Hepatocyte (in vitro differentiated cells): Measurements from ENCODE around the gene FGF2. TPM values are rescaled to one million over a fixed set of nuclear protein-coding genes. Genes with fewer than 3 reads are reported as not detected.

Experiments used
- DNase-seq: peaks from one replicate; pipeline ENCODE4 v3.0.0-alpha.2; 2016; ENCODE audit warnings: low spot score
- H2AFZ ChIP-seq: fragments of 200-600 bp; sonication (generic); 2 replicates; pipeline ENCODE4 v1.6.0; 2016; ENCODE audit warnings: antibody characterized with exemption, mild to moderate bottlenecking
- H3K27ac ChIP-seq: fragments of 200-600 bp; sonication (generic); 2 replicates; pipeline ENCODE4 v1.5.1; 2016; ENCODE audit warnings: mild to moderate bottlenecking
- H3K27me3 ChIP-seq: fragments of 200-600 bp; sonication (generic); 2 replicates; pipeline ENCODE4 v1.6.1; 2016
- H3K36me3 ChIP-seq: fragments of 200-600 bp; sonication (generic); replicated peaks from 2 replicates; pipeline ENCODE4 v1.5.1; 2016; ENCODE audit warnings: low read depth; ENCODE audit not compliant: insufficient read depth
- H3K4me1 ChIP-seq: fragments of 200-600 bp; sonication (generic); 2 replicates; pipeline ENCODE4 v1.5.1; 2016; ENCODE audit warnings: mild to moderate bottlenecking, moderate library complexity; ENCODE audit not compliant: insufficient read depth
- H3K4me2 ChIP-seq: fragments of 200-600 bp; sonication (generic); 2 replicates; pipeline ENCODE4 v1.6.0; 2016
- H3K4me3 ChIP-seq: fragments of 200-600 bp; sonication (generic); 2 replicates; pipeline ENCODE4 v1.5.1; 2016; ENCODE audit warnings: mild to moderate bottlenecking
- H3K79me2 ChIP-seq: fragments of 200-600 bp; sonication (generic); 2 replicates; pipeline ENCODE4 v1.6.0; 2017; ENCODE audit warnings: mild to moderate bottlenecking
- H3K9me2 ChIP-seq: fragments of 200-600 bp; sonication (generic); replicated peaks from 2 replicates; pipeline ENCODE4 v1.6.0; 2017; ENCODE audit warnings: mild to moderate bottlenecking; ENCODE audit not compliant: insufficient read depth
- H3K9me3 ChIP-seq: fragments of 200-600 bp; sonication (generic); 2 replicates; pipeline ENCODE4 v1.5.1; 2016; ENCODE audit warnings: low read depth, mild to moderate bottlenecking
- H4K20me1 ChIP-seq: fragments of 200-600 bp; sonication (generic); 2 replicates; pipeline ENCODE4 v1.6.0; 2016; ENCODE audit warnings: mild to moderate bottlenecking; ENCODE audit not compliant: insufficient read depth, poor library complexity, severe bottlenecking
- EZH2 ChIP-seq: fragments of 200-600 bp; sonication (generic); IDR thresholded peaks from 2 replicates; pipeline ENCODE4 v1.6.1; 2016; ENCODE audit warnings: antibody characterized with exemption, mild to moderate bottlenecking, borderline replicate concordance
- EZH2phosphoT487 ChIP-seq: fragments of 200-600 bp; sonication (generic); IDR thresholded peaks from one replicate; pipeline ENCODE4 v1.6.1; 2018; ENCODE audit warnings: antibody characterized with exemption, mild to moderate bottlenecking, low read depth, moderate library complexity; ENCODE audit not compliant: unreplicated experiment, severe bottlenecking
- WGBS: methylation state at CpG from one replicate; pipeline ENCODE4 v1.1.6; 2016; ENCODE audit warnings: low lambda C conversion rate; ENCODE audit errors: missing lambda C conversion rate; 5-methylcytosine and 5-hydroxymethylcytosine counted together
- polyA plus RNA-seq: library from polyadenylated mRNA; unstranded; fragments of >200 nt; fragmentation: Nextera tagmentation; extraction: Ambion mirVana; gene quantifications from 2 replicates; pipeline ENCODE4 v1.2.1, GENCODE V29; 2016
- total RNA-seq: library from RNA; depleted of rRNA; stranded (reverse); fragments of >200 nt; gene quantifications from 2 replicates; pipeline ENCODE4 v1.2.3, GENCODE V29; 2014
- TF ChIP-seq, protein P1 (sequence below): fragments of 200-600 bp; sonication (generic); IDR thresholded peaks from 2 replicates; pipeline ENCODE4 v1.5.1; 2016; ENCODE audit warnings: antibody characterized with exemption, mild to moderate bottlenecking; ENCODE audit not compliant: poor library complexity

The FGF2 gene
- total and polyA plus RNA-seq, 2 experiments from 2014 or later = 3.9 to 9.7 TPM

DNA sequence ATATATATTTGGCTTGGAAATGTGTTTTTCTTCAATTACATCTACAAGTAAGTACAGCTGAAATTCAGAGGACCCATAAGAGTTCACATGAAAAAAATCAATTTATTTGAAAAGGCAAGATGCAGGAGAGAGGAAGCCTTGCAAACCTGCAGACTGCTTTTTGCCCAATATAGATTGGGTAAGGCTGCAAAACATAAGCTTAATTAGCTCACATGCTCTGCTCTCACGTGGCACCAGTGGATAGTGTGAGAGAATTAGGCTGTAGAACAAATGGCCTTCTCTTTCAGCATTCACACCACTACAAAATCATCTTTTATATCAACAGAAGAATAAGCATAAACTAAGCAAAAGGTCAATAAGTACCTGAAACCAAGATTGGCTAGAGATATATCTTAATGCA, 69.6 kb downstream of the FGF2 start:
- no peak overlapping the region for H2AFZ ChIP-seq
- H3K4me2 ChIP-seq = no peak overlapping the region
- 81% methylated on average over 1 of the region's 1 CpG for WGBS
- no peaks in the 10 kb centered on the region for H4K20me1 ChIP-seq
- no peaks in the 10 kb centered on the region for H3K36me3 ChIP-seq
- H3K4me1 ChIP-seq = no peaks in the 10 kb centered on the region
- TF ChIP-seq EZH2phosphoT487 = no peak
- TF ChIP-seq, protein P1, sequence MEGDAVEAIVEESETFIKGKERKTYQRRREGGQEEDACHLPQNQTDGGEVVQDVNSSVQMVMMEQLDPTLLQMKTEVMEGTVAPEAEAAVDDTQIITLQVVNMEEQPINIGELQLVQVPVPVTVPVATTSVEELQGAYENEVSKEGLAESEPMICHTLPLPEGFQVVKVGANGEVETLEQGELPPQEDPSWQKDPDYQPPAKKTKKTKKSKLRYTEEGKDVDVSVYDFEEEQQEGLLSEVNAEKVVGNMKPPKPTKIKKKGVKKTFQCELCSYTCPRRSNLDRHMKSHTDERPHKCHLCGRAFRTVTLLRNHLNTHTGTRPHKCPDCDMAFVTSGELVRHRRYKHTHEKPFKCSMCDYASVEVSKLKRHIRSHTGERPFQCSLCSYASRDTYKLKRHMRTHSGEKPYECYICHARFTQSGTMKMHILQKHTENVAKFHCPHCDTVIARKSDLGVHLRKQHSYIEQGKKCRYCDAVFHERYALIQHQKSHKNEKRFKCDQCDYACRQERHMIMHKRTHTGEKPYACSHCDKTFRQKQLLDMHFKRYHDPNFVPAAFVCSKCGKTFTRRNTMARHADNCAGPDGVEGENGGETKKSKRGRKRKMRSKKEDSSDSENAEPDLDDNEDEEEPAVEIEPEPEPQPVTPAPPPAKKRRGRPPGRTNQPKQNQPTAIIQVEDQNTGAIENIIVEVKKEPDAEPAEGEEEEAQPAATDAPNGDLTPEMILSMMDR = no peak
- TF ChIP-seq EZH2 = no peak
- H3K9me3 ChIP-seq = no peaks in the 10 kb centered on the region
- H3K79me2 ChIP-seq = no peaks in the 10 kb centered on the region
- no peaks in the 10 kb centered on the region for H3K9me2 ChIP-seq
- H3K4me3 ChIP-seq = no peak overlapping the region
- H3K27me3 ChIP-seq = no peaks in the 10 kb centered on the region
- no peak overlapping the region for H3K27ac ChIP-seq
- DNase-seq = no peak

DNA sequence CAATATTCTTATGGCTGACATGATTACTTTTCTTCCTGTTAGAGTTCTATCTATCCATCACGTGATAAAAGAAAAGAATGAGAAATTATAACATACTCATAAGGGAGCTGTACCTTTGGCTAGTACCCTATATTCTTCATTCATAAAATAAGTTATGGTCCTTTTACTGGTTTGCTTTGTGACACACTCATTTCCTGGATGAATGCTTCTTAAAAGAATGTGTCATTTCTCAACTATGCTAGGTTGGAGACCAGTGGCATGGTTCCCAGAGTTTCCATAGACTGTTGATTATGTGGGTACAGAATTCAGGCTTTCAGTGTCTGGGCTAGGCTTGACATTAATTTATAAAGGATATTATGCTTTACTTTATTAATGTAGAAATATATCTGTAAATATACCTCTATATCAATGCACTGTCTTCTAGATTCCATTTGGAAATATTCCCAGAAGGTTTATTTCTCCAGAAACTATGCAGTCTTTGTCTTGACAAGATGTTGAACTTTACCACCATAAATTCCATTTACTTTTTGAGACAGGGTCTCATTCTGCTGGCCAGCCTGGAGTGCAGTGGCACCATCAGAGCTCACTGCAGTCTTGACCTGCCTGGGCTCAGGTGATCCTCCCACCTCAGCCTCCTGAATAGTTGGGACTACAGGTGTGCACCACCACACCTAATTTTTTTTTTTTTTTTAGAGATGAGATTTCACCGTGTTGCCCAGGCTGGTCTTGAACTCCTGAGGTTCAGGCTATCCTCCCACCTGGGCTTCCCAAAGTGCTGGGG, 71.9 kb downstream of the FGF2 start:
- DNase-seq = no peak
- 98% methylated on average over 2 of the region's 2 CpGs for WGBS
- H3K4me2 ChIP-seq = no peak overlapping the region
- H3K79me2 ChIP-seq = no peaks in the 10 kb centered on the region
- H3K4me1 ChIP-seq = no peaks in the 10 kb centered on the region
- H3K4me3 ChIP-seq = no peak overlapping the region
- H3K27ac ChIP-seq = no peak overlapping the region
- H3K9me2 ChIP-seq = no peaks in the 10 kb centered on the region
- H3K36me3 ChIP-seq = no peaks in the 10 kb centered on the region
- TF ChIP-seq EZH2 (no peak), EZH2phosphoT487 (no peak)
- TF ChIP-seq, protein P1 = no peak
- H4K20me1 ChIP-seq = no peaks in the 10 kb centered on the region
- no peaks in the 10 kb centered on the region for H3K9me3 ChIP-seq
- H2AFZ ChIP-seq = no peak overlapping the region
- H3K27me3 ChIP-seq = no peaks in the 10 kb centered on the region

DNA sequence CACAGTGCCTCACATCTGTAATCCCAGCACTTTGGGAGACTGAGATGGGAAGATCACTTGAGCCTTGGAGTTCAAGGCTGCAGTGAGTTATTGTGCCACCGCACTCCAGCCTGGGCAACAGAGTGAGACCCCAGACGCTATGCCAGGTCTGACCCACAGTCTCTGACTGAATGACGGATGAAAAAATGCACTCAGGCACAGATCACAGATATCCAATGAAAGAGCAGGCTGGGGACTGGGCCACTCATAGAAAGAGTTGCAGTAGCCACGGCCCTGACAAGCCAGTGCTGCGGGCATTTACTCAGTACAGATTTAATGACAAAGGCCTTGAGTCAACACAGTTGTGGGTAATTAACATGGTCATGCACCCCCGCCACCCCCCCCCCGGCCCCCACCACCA, 73.1 kb downstream of the FGF2 start:
- Histone ChIP-seq H3K27me3 (no peaks in the 10 kb centered on the region), H3K4me1 (no peaks in the 10 kb centered on the region), H3K4me3 (no peak overlapping the region), H2AFZ (no peak overlapping the region), H3K9me3 (no peaks in the 10 kb centered on the region), H3K9me2 (no peaks in the 10 kb centered on the region), H3K4me2 (no peak overlapping the region), H3K27ac (no peak overlapping the region), H3K36me3 (no peaks in the 10 kb centered on the region), H4K20me1 (no peaks in the 10 kb centered on the region), H3K79me2 (no peaks in the 10 kb centered on the region)
- 90% methylated on average over 7 of the region's 7 CpGs for WGBS
- no peak for DNase-seq
- TF ChIP-seq, protein P1 = no peak
- TF ChIP-seq EZH2phosphoT487 (no peak), EZH2 (no peak)
